ENCODE data around the gene CKB.

The CKB gene

DNA sequence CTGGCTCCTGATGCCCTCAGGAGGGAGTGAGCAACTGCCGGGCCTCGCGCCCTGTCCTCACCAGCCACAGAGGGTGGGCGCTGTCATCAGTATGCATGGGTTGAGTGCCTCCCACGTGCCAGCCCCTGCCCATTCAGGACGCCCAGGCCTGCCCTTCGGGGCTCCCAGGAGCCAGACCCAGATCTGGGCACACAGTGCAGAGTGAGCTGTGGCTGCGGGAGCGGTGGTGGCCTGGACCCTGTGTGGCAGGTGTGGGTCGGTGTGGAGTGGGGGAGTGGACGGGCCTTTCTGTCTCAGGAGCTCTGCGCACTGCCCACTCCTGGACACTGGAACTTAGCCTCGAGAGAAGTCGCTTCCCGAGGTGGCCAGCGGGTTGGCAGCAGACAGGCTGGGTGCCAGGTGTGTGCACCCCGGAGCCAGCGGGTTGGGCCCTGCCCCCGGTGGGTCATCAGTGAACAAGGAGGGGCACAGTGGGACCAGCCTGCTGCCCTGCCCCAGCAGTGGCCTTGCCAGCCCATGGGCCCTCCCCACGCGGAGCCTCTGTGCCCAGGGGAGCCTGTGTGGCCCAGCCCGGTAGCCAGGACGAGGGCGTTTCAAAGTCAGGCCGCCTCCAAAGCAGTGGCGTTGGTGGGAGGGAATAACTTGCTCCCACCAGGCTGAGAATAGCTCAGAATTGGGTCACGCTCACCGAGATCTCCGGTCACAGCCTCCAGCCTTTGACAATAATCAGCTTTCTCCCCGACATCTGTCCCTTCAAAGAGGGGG is 15.8 kb upstream of the CKB start:
- Histone ChIP-seq H3K27me3 (no peaks in the 10 kb centered on the region), H3K4me1 (peaks cover 56% of the 10 kb centered on the region), H3K9me3 (no peaks in the 10 kb centered on the region), H3K36me3 (peaks cover 37% of the 10 kb centered on the region), H3K4me2 (peak overlapping the region; percentile 91), H3K4me3 (no peak overlapping the region), H4K20me1 (peaks cover 45% of the 10 kb centered on the region), H3K27ac (peak overlapping the region; percentile 35; the same call in 1 of the 2 replicates), H3K9ac (0 out of 2 replicates have a peak overlapping the region, but pooled peaks have one; percentile 24)
- TF ChIP-seq Cebpa-rat (IDR thresholded peaks at IDR 0.05), result no peak

DNA sequence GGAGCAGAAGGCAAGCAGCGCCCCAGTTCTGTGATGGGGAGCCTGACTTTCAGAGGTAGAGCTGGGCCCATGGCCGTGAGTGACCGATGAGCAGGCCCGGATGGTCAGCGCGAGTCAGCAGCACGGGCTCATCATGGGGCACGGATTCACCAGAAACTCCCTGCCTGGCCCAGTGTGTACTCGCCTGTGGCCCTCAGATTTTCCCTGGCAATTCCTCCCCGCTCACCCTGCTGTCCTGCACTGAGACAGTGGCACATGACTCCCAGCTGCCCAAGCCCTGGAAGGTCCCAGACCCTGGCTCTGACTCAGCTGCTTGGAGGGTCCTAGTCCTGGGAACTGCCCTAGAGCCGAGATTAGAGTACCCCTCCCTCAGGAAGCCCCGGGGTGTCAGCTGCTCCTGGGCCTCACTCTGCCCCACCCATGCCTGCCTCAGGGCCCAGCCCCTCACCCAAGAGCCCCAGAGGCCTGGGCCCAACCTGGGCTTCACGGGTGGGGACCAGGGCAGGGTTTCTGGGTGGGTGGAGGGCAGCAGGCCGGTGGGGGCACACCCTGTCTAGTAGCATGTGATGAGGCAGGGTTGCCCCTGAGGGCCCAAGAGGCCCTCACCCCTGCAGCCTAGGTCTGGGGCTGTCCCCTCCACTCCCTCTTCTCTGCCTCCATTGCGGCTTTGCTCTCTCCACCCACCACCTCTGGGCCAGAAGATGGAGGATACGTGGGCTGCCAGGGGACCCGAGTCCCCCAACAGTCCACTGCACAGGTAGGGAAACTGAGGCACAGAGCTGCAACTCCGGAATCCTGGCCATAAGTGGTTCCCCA is 14.8 kb upstream of the CKB start:
- H3K9ac ChIP-seq, result no peak overlapping the region
- H3K9me3 ChIP-seq, result no peaks in the 10 kb centered on the region
- H3K27me3 ChIP-seq, result no peaks in the 10 kb centered on the region
- peaks cover 56% of the 10 kb centered on the region for H4K20me1 ChIP-seq
- H3K4me1 ChIP-seq, result peaks cover 45% of the 10 kb centered on the region
- H3K4me3 ChIP-seq, result no peak overlapping the region
- H3K27ac ChIP-seq, result no peak overlapping the region
- peaks cover 48% of the 10 kb centered on the region for H3K36me3 ChIP-seq
- no peak for TF ChIP-seq Cebpa-rat (IDR thresholded peaks at IDR 0.05)
- no peak overlapping the region for H3K4me2 ChIP-seq

DNA sequence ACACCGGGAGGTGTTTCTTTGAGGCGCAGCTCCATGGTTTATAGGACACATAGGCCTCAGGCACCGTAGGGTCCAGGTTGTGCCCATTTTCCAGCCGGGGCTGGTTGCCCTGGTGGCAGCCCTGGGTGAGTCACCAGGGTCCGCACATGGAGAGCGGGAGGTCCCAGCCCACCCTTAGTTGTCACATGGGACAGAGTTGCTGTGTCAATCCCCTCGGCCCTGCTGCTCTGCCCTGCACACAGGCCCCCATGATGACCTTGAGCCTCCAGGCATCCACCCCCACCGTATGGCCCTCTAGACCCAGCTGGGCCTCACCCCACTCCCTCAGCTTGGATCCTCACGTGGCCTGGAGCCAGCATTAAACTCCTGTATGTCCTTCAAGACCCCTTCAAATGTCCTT is 14.1 kb upstream of the CKB start:
- Histone ChIP-seq H3K9ac (no peak overlapping the region), H3K4me2 (no peak overlapping the region), H3K9me3 (no peaks in the 10 kb centered on the region), H3K4me1 (peaks cover 40% of the 10 kb centered on the region), H3K36me3 (peaks cover 55% of the 10 kb centered on the region), H3K27ac (no peak overlapping the region), H3K4me3 (no peak overlapping the region), H3K27me3 (no peaks in the 10 kb centered on the region), H4K20me1 (peaks cover 63% of the 10 kb centered on the region)
- no peak for TF ChIP-seq Cebpa-rat (IDR thresholded peaks at IDR 0.05)

GRCh38 chr14:103535891-103536565 is 13.4 kb upstream of the CKB start:
- peaks cover 40% of the 10 kb centered on the region for H3K4me1 ChIP-seq
- peaks cover 62% of the 10 kb centered on the region for H3K36me3 ChIP-seq
- H3K27me3 ChIP-seq, result no peaks in the 10 kb centered on the region
- H4K20me1 ChIP-seq, result peaks cover 69% of the 10 kb centered on the region
- TF ChIP-seq Cebpa-rat (IDR thresholded peaks at IDR 0.05), result no peak
- H3K9me3 ChIP-seq, result no peaks in the 10 kb centered on the region
- H3K27ac ChIP-seq, result no peak overlapping the region
- H3K4me2 ChIP-seq, result no peak overlapping the region
- H3K4me3 ChIP-seq, result no peak overlapping the region
- no peak overlapping the region for H3K9ac ChIP-seq

GRCh38 chr14:103535081-103535890 is 12.7 kb upstream of the CKB start:
- Histone ChIP-seq H3K27me3 (no peaks in the 10 kb centered on the region), H4K20me1 (peaks cover 77% of the 10 kb centered on the region), H3K27ac (no peak overlapping the region), H3K4me2 (no peak overlapping the region), H3K4me1 (peaks cover 40% of the 10 kb centered on the region), H3K9ac (no peak overlapping the region), H3K4me3 (no peak overlapping the region), H3K9me3 (no peaks in the 10 kb centered on the region), H3K36me3 (peaks cover 69% of the 10 kb centered on the region)
- TF ChIP-seq Cebpa-rat (IDR thresholded peaks at IDR 0.05), result no peak

DNA sequence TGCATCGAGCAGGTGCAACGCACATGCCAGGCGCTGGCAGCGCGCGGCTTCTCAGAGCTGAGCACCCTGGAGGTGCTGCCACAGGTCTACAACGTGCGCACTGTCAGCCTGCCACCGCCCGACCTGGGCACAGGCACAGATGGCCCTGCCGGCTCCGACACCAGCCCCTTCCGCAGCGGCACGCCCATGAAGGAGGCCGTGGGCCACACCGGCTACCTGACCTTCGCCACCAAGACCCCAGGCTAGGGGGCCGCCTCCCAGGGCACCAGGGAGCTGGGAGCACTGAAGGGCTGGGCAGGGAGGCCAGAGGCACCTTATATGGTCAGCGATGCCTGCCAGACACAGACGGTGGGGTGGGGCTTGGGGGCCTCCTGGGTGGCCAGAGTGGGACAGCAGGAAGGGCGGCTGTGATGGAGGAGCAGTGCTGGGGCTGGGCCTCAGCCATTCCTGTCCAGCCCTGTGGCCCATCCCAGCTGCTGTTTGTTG is 12.0 kb upstream of the CKB start:
- peaks cover 40% of the 10 kb centered on the region for H3K4me1 ChIP-seq
- no peaks in the 10 kb centered on the region for H3K9me3 ChIP-seq
- peaks cover 74% of the 10 kb centered on the region for H3K36me3 ChIP-seq
- no peak overlapping the region for H3K27ac ChIP-seq
- no peak overlapping the region for H3K4me2 ChIP-seq
- H3K4me3 ChIP-seq, result no peak overlapping the region
- H3K27me3 ChIP-seq, result no peaks in the 10 kb centered on the region
- TF ChIP-seq Cebpa-rat (IDR thresholded peaks at IDR 0.05), result no peak
- peaks cover 83% of the 10 kb centered on the region for H4K20me1 ChIP-seq
- no peak overlapping the region for H3K9ac ChIP-seq

DNA sequence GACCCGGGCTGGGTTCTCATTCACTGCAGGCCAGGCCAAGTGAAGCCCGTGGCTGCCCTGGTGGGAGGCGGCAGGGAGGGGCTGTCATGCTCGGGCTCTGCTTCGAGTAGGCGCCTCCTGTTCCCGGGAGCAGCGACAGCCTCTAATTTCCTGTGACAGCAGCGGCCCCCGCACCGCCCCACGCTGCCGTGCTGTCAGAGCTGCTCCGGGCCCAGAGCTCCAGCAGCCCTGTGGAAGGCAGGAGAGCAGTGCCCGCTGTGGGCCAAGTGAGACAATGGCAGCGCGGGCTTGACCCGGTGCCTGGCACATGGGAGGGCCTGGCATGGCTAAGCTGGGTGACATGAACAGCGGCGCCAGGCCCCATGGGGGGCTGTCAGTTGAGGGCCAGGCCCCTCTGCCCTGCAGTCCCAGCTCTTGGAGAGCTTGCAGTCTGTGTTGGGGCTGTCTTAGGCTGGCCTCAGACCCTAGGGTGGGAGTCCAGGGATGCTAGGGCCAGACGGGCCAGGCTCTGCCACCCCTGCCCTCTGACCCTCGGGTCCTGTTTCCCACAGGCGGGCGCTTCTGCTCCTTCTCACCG is 11.5 kb upstream of the CKB start:
- no peak overlapping the region for H3K4me3 ChIP-seq
- H3K4me2 ChIP-seq, result no peak overlapping the region
- no peaks in the 10 kb centered on the region for H3K9me3 ChIP-seq
- no peak overlapping the region for H3K27ac ChIP-seq
- H3K9ac ChIP-seq, result no peak overlapping the region
- peaks cover 38% of the 10 kb centered on the region for H3K4me1 ChIP-seq
- H4K20me1 ChIP-seq, result peaks cover 87% of the 10 kb centered on the region
- TF ChIP-seq Cebpa-rat (IDR thresholded peaks at IDR 0.05), result no peak
- no peaks in the 10 kb centered on the region for H3K27me3 ChIP-seq
- peaks cover 74% of the 10 kb centered on the region for H3K36me3 ChIP-seq

GRCh38 chr14:103533137-103533998 is 10.7 kb upstream of the CKB start:
- no peak overlapping the region for H3K27ac ChIP-seq
- TF ChIP-seq Cebpa-rat (IDR thresholded peaks at IDR 0.05), result no peak
- no peak overlapping the region for H3K4me2 ChIP-seq
- H3K27me3 ChIP-seq, result no peaks in the 10 kb centered on the region
- H4K20me1 ChIP-seq, result peaks cover 87% of the 10 kb centered on the region
- H3K9me3 ChIP-seq, result no peaks in the 10 kb centered on the region
- peaks cover 35% of the 10 kb centered on the region for H3K4me1 ChIP-seq
- H3K36me3 ChIP-seq, result peaks cover 74% of the 10 kb centered on the region
- no peak overlapping the region for H3K4me3 ChIP-seq
- H3K9ac ChIP-seq, result no peak overlapping the region

Data from BLaER1 (cell line).